HG03039 (cell line): ENCODE results near the gene IPO13.

Source experiments
- ATAC-seq: cut with Tn5 transposase; IDR thresholded peaks from one replicate; pipeline ENCODE4 v1.9.1; 2021; ENCODE audit warnings: mild to moderate bottlenecking, moderate library complexity; ENCODE audit not compliant: unreplicated experiment

IPO13 gene

DNA sequence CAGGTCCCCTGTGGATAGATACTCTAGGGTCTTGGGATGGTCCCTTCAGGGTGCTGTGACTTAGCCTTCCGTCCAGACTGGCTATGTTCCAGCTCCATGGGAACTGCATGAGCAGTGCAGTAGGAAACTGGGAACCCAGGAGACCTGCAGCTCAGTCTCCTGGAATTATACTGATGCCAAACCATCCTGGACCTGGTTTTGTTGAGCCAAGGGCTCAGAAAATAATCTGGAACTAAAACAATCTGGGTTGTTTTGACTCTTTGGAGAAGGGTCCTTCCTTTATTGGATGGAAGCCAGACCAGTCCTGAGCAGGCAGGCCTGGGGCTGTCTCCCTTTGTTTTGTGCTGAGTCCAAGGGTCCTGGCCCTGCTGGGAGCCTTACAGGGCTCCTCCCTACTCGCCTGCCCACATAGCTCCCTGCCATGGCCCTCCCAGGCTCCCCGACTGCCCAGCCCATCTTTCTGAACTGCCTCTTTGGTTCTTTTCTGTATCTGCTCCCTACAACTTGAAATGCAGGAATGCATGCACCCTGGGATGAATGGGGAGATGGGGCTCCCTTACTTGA is 1.2 kb downstream of the IPO13 start:
- ATAC-seq = no peak

DNA sequence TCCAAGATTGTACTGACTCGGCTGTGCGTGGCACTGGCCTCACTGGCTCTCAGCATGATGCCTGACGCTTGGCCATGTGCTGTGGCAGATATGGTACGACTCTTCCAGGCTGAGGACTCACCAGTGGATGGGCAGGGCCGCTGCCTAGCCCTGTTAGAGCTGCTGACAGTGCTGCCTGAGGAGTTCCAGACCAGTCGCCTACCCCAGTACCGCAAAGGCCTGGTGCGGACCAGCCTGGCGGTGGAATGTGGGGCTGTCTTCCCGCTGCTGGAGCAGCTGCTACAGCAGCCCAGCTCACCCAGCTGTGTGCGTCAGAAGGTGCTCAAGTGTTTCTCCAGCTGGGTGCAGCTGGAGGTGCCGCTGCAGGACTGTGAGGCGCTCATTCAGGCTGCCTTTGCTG is 2.9 kb downstream of the IPO13 start:
- no peak for ATAC-seq

DNA sequence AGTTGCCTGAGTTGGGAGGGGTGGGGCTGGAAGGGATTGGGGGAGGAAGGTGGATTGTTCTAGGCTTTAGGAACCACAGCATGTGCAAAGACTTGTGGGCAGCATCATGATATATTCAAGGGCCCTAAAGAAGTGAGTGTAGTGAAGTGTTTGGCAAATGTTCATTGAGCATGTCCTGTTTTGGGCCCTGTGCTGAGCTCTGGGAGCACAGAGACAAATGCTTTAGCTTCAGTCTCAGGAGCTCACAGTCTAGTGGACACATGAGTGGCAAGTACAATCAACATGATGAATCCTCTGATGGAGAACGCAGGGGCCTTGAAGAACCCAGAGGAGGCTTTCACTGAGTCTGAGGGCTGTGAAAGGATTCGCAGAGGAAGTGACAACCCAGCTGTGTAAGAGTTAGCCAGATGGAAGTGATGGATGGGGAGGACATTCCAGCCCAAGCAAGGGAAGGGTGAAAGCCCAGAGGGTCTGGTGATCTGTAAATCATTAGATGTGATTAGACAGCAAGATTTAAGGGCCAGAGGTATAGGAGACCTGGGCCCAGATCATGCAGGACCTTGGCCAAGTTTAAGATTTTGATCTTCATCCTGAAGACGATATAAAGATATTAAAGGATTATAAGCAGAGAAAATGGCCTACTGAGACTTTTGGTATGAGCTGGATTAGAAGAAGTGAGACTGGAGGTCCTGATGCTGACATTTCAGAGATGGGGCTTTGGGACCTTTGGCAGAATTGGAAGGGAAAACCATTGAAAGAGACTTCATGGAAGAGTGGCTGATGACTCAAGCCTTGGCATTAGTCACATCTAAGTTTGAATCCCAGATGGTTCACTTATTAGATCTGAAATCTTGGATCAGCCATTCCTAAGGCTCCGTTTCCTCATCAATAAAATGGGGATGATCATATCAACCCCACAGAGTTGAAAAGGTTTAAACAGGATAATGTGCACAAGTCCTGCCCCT is 4.6 kb downstream of the IPO13 start:
- ATAC-seq = no peak

DNA sequence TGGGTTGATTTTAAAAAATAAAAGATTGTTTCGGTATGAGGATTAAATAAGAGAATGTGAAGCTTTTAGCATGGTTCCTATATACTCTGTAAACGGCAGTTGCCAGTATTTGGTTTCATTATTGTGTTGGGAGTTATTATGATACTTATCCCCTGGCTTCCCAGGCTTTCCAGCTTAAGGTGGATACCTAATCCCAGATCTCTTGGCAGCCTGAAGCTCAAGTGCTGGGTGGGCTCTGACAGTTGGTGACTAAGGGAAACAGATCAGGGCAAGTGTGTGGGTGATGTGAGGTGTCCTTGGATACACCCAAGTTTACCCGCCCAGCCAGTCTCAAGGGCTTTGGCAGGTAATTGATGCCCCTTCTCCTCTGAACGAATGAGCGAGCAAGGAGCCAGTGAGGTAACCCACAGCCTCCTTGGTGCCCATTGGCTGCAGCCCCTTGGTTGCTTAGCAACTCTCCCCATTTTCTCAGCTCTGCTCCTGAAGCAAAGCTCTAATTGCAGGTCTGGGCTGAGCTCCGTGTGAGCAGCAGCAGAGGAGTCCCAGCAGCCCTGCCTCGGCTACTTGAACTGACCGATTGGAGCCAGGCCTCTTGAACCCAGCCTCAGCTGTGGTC is 6.1 kb downstream of the IPO13 start:
- ATAC-seq = no peak

DNA sequence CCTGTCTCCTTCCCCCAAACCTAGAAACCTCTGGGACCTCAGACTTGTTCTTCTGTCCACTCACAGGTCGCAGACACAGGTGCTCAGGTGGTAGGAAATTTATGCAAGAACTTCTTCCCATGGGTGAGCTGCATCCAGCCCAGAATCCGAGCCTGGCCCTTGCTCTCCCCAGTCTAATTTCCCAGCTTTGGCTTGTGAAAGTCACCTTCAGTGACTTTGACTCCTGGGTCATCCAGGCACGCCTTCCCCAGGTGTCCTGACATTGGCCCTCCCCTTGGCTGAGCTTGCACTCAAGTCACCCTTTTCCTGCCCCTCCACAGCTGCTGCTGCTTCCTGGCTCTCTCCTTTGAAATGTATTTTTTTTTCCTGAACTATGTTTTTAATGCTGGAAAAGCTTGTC is 6.6 kb downstream of the IPO13 start:
- ATAC-seq = no peak

DNA sequence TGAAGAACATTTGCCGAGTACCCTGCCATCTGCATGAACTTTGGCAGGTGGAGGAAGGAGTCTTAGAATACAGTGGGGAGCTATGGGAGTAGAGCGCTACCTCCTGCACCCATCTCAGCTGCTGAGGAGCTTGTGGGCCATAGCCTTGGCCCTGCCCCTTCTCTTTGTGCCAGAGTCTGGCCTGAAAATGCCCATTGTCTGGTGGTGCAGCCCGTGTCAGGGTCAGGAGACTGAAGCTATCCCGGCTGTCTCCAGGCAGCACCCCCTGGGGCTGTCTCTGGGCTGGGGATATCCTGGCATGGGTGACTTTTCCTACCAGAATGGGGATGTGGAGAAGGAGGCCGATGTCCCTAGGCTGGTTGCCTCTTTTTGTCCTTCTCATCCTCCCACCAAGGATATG is 7.3 kb downstream of the IPO13 start:
- no peak for ATAC-seq

DNA sequence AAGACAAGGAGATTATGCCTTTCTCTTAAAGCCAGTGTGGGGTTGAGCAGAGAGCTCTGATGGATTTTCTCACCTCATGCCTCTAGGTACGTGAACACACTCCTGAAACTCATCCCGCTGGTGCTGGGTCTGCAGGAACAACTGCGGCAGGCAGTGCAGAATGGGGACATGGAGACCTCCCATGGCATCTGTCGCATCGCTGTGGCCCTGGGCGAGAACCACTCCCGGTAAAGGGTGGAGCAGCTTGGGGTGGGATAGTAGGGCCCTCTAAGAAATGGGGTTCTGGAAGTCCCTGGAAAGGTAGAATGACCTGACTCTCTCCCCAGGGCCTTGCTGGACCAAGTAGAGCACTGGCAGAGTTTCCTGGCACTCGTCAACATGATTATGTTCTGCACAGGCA is 9.5 kb downstream of the IPO13 start:
- no peak for ATAC-seq

DNA sequence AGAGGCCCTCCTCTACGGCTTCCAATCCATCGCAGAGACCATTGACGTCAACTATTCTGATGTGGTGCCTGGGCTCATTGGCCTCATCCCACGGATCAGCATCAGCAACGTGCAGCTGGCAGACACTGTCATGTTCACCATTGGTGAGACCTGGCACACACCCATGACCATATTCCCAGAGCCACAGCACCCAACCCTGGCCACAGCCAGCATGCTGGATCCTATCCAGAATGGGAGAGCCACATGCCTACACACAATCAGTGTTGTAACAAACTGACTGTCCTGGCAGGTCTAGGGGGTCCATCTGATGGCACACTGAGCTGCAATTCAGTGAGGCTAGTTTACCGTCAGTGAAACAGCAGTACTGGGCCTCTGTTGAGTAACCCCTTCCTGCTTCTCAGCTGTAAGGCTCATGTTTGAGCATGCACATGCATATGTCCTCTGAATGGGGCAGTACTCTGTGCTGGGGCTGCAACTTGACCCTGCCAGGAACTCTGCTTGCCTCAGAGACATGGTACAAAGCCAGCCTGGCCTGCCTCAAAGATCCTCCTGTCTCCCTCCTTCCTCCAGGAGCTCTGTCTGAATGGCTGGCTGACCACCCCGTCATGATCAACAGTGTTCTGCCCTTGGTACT is 10.8 kb downstream of the IPO13 start:
- no peak for ATAC-seq

DNA sequence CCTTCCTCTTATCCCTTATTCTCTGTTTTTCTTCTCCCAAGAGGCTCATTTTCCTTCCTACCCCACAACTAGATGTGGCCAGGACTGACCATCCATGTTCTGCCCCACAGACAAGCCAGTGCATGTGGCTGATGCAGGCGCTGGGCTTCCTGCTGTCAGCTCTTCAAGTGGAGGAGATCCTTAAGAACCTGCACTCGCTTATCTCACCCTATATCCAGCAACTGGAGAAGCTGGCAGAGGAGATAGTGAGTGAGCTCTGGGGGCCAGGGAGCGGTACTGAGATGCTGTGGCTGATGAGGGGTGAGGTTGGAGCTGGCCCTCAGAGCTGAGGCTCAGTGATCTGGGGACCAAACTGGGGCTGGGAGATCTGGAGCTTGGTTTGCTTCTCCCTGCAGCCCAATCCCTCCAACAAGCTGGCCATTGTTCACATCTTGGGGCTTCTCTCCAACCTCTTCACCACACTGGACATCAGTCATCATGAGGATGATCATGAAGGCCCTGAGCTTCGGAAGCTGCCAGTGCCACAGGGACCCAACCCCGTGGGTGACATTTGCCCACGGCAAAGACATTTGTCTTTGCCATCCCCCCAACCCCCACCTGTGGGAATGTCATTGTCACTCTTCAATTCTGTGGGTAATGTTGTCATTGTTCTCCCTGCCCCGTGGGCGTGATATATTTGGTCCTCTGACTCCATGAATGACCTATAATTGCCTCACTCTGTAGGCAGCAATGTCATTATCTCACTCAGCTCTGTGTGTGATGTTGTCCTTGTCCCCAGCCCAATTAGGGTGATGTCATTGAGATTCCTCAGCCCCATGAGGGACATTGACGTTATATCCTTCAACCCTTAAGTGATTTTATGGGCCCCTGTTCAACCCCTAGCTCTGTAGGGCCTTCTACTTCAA is 11.9 kb downstream of the IPO13 start:
- no peak for ATAC-seq

DNA sequence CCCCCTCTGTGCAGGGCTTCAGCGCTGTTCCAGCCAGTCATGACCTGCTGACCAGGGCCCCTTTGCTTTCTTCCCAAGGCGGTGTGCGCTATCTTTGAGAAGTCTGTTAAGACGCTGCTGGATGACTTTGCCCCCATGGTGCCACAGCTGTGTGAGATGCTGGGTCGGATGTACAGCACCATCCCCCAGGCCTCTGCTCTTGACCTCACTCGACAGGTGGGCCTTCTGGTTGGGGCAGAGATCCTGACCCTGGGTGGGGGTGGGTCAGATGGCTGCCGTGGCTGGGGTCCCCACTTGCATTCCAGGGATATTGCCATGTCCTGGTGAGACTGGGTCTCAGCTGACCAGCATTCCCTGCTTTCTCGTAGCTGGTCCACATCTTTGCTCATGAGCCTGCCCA is 14.0 kb downstream of the IPO13 start:
- no peak for ATAC-seq

DNA sequence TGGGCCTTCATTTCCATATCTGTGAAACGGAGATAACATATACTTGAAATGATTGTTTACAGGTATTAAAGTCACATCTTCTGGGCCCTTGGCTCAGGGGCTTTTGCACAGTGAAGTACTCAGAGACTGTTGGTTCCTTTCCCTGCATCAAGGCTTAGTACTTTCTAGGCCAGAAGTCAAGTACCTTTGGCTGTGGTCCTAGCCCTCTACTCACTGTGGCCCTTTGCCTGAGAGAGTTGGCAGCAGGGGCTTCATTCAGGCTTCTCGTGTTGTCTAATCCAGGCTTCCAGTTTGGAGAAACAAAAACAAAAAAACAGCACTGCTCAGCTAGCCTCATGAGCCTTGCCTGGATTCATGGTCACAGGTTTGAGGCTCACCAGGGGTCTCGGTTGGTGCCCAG is 14.9 kb downstream of the IPO13 start:
- no peak for ATAC-seq

DNA sequence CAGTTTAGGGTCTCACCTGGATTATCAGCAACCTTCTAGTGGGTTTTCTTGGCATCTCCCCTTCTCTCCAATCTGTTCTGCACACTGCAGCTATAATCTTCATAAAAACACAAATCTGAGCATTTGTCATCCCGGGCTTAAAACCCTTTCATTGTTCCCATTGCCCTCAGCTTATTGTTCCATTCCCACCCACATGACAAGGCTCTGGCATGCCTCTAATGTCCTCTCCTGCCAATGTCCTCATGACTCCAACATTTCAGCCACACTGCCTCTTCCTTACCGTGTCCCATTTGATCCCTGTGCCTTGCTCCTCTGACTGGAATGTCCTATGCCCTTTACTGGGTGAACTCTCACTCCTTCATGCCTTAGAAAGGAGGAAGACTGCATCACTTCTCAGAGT is 15.6 kb downstream of the IPO13 start:
- no peak for ATAC-seq

DNA sequence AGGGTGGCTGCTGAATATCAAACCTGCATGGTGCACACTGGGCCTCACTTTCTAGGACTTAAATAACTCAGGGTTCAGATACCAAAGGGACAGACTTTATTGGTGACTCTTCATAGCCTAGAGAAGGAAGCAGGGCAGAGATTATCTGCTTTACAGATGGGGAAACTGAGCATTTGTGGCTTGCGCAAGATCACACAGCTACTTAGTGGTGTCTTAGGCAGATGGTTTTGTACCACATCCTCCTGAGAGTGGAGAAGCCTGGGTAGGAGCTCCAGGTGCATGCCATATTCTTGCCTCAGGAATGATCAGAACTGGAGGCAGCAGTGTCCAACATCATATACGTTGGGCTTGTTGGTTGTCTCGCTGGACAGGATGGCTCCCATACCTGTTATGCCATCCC is 16.3 kb downstream of the IPO13 start:
- ATAC-seq = no peak

DNA sequence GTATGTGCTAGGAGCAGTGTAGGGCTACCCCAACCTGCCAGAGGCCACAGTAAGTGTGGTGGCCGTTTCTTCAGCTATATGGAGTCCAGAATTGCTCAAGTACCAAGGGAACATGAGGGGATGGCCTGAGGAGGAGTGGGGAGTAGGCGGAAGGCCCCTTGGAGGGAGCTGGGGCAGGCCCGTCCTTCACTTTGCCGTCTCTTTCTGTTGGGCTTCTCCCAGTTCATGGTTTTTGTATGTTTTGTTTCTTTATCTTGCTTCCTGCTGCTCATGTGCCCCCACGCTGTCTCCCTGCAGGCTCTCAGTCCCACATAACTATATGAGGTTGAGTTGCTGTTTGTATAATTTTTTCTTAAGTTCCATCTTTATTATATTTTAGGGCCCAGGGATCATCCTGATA is 17.1 kb downstream of the IPO13 start:
- no peak for ATAC-seq

DNA sequence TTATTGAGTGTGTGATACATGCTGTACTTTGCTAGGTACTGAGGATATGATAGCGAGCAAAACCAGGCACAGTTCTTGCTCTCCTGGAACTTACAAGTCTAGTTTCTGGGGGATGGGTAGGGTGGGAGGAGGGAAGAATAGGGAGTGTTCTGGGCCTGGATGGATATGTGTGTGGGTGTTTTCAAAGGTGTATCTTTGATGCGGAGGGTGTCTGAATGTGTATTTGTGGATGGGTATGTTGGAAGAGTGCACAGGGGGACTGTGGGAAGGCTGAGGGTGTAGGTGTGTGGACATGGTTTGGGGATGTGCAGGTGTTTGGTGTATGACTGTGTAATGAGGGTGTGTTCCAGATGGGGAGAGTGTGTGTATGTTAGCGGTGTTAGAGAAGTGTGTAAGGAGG is 18.6 kb downstream of the IPO13 start:
- ATAC-seq = no peak

DNA sequence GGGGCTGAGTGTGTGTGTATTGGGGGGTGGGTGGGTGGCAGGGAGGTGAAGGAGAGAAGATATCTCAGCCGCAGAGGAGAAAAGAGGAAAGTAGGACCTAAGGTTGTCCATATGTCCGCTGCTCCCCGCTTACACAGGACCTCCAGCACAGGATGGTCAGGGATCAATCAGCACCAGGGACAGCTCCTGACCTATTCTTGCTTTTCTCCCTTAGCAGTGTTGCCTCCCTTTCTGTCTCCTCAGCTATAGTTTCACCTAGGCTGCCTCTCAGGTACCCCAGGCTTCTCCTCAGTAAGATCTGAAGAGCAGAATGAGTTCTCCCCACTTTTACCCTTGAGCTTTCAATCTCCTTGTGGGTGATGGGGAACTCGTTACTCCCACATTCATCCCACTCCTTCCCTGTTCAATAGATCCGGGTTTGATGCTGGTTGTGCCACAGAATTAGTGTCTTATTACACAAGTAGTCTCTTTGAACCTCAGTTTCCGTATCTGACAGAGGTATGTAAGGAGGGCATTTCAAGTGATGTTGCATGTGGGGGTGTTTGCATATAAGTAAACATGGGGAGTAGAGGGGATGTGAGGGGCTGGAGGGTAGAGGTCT is 21.7 kb downstream of the IPO13 start:
- ATAC-seq = no peak

DNA sequence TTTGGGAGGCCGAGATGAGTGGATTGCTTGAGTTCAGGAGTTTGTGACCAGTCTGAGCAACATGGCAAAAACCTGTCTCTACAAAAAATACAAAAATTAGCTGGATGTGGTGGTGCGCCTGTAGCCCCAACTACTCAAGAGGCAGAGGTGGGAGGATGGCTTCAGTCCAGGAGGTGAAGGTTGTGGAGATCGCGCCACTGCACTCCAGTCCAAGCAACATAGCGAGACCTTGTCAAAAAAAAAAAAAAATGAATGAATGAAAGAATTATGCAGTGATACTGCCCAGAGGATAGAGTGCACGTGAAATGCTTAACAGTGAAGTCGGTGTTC is 22.6 kb downstream of the IPO13 start:
- no peak for ATAC-seq

DNA sequence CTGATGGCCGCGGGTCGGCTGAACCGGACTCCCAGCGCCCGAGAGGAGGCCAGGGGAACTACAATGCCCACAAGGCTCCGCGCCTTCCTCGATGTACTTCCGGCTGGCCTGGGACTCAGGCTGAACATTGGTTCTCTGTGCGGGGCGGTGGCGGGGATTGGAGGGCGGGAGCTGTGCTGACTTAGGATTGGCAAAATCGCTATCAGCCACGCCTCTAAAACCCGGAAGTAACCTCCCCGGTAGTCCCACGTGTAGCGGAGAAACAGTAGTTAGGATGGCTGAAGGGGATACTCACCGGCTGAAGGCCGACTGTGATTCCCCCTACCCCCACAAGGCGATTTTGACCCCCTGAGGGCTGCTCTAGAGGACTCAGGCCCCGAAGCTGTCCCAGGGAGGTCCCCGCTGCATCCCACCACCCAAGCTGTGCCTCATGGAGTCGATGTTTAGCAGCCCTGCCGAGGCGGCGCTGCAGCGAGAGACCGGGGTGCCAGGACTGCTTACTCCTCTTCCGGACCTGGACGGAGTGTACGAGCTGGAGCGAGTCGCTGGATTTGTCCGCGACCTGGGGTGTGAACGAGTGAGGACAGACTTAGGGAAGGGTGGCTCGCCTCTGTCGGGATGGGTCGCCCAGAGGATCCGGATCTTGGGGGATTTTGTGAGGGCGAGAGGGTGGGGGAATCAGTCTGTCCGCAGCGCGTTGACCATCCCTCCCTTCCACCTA is 23.2 kb downstream of the IPO13 start, which contains the start of gene DPH2:
DPH2 (plus strand) TSS at position 265 of the 721 bp plus-strand sequence; CDS start at position 431, 166 bp downstream.
- peak; percentile 74 for ATAC-seq

DNA sequence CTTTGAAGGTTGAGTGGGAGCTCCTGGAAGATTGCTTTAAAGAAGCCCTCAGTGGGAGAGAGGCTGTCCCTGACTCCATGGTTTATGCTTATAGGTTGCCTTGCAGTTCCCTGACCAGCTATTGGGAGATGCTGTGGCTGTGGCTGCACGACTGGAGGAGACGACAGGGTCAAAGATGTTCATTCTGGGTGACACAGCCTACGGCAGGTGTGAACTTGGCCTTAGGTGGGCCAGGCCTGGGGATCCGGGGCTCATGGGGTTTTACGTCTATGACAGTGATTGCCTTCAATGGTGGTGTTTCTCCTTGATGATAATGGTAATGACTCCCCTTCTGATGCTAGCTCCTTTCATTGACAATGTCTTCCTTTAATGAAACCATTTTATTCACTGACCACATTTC is 23.8 kb downstream of the IPO13 start:
- ATAC-seq = no peak

DNA sequence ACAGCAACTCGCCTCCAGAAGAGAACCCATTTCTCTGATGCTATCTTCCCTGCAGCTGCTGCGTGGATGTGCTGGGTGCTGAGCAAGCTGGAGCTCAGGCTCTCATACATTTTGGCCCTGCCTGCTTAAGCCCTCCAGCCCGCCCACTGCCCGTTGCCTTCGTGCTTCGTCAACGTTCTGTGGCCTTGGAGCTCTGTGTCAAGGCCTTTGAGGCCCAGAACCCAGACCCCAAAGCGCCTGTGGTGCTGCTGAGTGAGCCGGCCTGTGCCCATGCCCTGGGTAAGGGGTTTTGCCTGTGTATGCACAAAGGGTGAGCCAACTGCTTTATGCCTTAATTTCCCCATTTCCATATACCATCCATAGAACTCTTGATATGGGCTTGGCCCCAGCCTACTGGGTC is 24.2 kb downstream of the IPO13 start:
- no peak for ATAC-seq
